ENCODE measurements around the gene SLC15A5. TPM values are rescaled to one million over a fixed set of nuclear protein-coding genes. Genes with fewer than 3 reads are reported as not detected.
A peak's percentile ranks its signal among the peaks of the same experiment; 100 is the strongest.

SLC15A5 gene
- total RNA-seq (2012; rRNA removed) = not detected in 2 replicates
- not detected in 2 replicates for polyA plus RNA-seq (2012; rRNA removed)
- 0.02 TPM in 1 of 2 replicates, not detected in the other for polyA plus RNA-seq (2012; cell fraction: cytosol; rRNA removed)
- polyA plus RNA-seq (2012; cell fraction: nucleus; rRNA removed; ENCODE audit: low replicate concordance) = not detected in 2 replicates
- Bru-seq, nascent RNA = percentile 12 among the genes with signal in this experiment
- percentile 9 among the genes with signal in this experiment for BruChase-seq, experiment 1, labeled RNA remaining after a 6-hour chase
- percentile 17 among the genes with signal in this experiment for BruChase-seq, experiment 2, labeled RNA remaining after a 2-hour chase
- long read RNA-seq, partial matches to known transcripts = 0 of 3 reads
- long read RNA-seq, other reads (novel, unspliced or antisense) = 3 of 3 reads

GRCh38 chr12:16277585-16277984 is at the start of gene SLC15A5:
Gene SLC15A5, minus strand, starts transcription at chr12:16277685. Its CDS starts 0 bp downstream, at chr12:16277685.
- H3K9ac ChIP-seq (ENCODE audit: low read depth, low read length) = no peak within 1 kb of the TSS
- dilution Hi-C loops (cut with HindIII; ENCODE audit: low sequenced_read_pairs, unreplicated experiment) = no loop called here
- H2AK5ac ChIP-seq (ENCODE audit: low read depth, low read length) = no peak within 1 kb of the TSS
- no peak within 1 kb of the TSS for H4K5ac ChIP-seq (ENCODE audit: low read depth, low read length)
- no peaks in the 10 kb centered on the region for H3K9me3 ChIP-seq (ENCODE audit: control insufficient read depth, insufficient read depth, low read length)
- no peak within 1 kb of the TSS for H4K91ac ChIP-seq (ENCODE audit: insufficient read depth, low read depth, low read length)
- no peak within 1 kb of the TSS for H3K18ac ChIP-seq (ENCODE audit: low read depth, low read length)
- DNase-seq (no peak), ATAC-seq (ENCODE audit: low read depth) (no peak)
- CTCF ChIA-PET = no interaction called here
- H2AK9ac ChIP-seq (replicated peaks; ENCODE audit: low read depth, low read length, poor library complexity) = no peak within 1 kb of the TSS
- H3K56ac ChIP-seq (ENCODE audit: extremely low read depth, insufficient read depth, low read length) = no peak within 1 kb of the TSS
- no TSS peak for BruUV-seq (replicated peaks)
- no peak within 1 kb of the TSS for H2AFZ ChIP-seq (replicated peaks; ENCODE audit: low read length, poor library complexity)
- no peak within 1 kb of the TSS for H4K8ac ChIP-seq (ENCODE audit: low read depth in 2 of 2, low read length in 2 of 2)
- no peak within 1 kb of the TSS for H3K27ac ChIP-seq (ENCODE audit: insufficient read depth, low read length)
- in situ Hi-C loops (cut with MboI; ENCODE audit: low sequenced_read_pairs) = no loop called here
- no peak within 1 kb of the TSS for H3K4me3 ChIP-seq (ENCODE audit: insufficient read depth, low read depth, low read length)
- H3K79me1 ChIP-seq (ENCODE audit: low read depth in 1 of 2, low read length in 2 of 2) = no peaks in the 10 kb centered on the region
- TF ChIP-seq FOS (IDR thresholded peaks at IDR 0.05; ENCODE audit: low read depth, low read length) (no peak), CEBPB (IDR thresholded peaks at IDR 0.05; ENCODE audit: low read depth, low read length) (no peak), USF2 (IDR thresholded peaks at IDR 0.05; ENCODE audit: low read depth, low read length) (no peak), CHD1 (IDR thresholded peaks at IDR 0.05; ENCODE audit: low read depth, low read length) (no peak), POLR2A (IDR thresholded peaks at IDR 0.05; ENCODE audit: low read depth, low read length) (no peak), RCOR1 (IDR thresholded peaks at IDR 0.05; ENCODE audit: insufficient replicate concordance, low read length) (no peak), CTCF (conservative IDR thresholded peaks at IDR 0.05; ENCODE audit: low read depth, low read length) (no peak), RAD21 (IDR thresholded peaks at IDR 0.05; ENCODE audit: low read length) (no peak), BHLHE40 (IDR thresholded peaks at IDR 0.05; ENCODE audit: low read depth, low read length) (no peak), NFE2L2 (IDR thresholded peaks at IDR 0.05; ENCODE audit: low read depth, low read length) (no peak)
- H2BK20ac ChIP-seq (ENCODE audit: low read depth, low read length) = no peak within 1 kb of the TSS
- H3K36me3 ChIP-seq (ENCODE audit: control insufficient read depth, insufficient read depth, low read length) = no peaks in the 10 kb centered on the region
- H2BK120ac ChIP-seq (ENCODE audit: low read depth, low read length) = no peak within 1 kb of the TSS
- intact Hi-C loops (cut with micrococcal nuclease) = no loop called here
- no peak within 1 kb of the TSS for H3K23ac ChIP-seq (ENCODE audit: low read depth, low read length)
- POLR2A ChIA-PET (ENCODE audit: unreplicated experiment) = no interaction called here
- no peak within 1 kb of the TSS for H3K4me2 ChIP-seq (ENCODE audit: low read depth, low read length)
- H2BK15ac ChIP-seq (ENCODE audit: low read depth, low read length) = no peak within 1 kb of the TSS
- H3K14ac ChIP-seq (replicated peaks; ENCODE audit: low read depth, low read length) = no peak within 1 kb of the TSS
- WGBS, 2 experiments (ENCODE audit: extremely low coverage in 2 of 2, insufficient read length in 1 of 2) = no CpG with 5 or more reads among the region's 5 CpGs
- no peak within 1 kb of the TSS for H2BK5ac ChIP-seq (ENCODE audit: low read depth, low read length, poor library complexity, severe bottlenecking)
- H3K9me1 ChIP-seq (ENCODE audit: insufficient read depth, low read length) = no peaks in the 10 kb centered on the region
- no peaks in the 10 kb centered on the region for H4K20me1 ChIP-seq (ENCODE audit: insufficient read depth, low read length)
- no peaks in the 10 kb centered on the region for H3K27me3 ChIP-seq (ENCODE audit: control insufficient read depth, insufficient read depth, low read length)
- H3K4me1 ChIP-seq (ENCODE audit: control insufficient read depth, insufficient read depth, low read length) = no peaks in the 10 kb centered on the region
- no peak within 1 kb of the TSS for H3K4ac ChIP-seq (ENCODE audit: low read depth, low read length)

Data from IMR-90 (cell line).